NOMO-1 treated with dmso at 0.1 percent for 144 hours (cell line): ENCODE measurements around the gene MYH16.
"Not testable (repeated sequence)": the region's sequence is repeated elsewhere in the genome, so short reads cannot be mapped to it uniquely, and the experiment has no call there.

Experiments
- DNase-seq: peaks from one replicate; lab custom pipeline; 2025; ENCODE audit not compliant: unreplicated experiment; lab: John Stamatoyannopoulos, UW

Gene MYH16

GRCh38 chr7:99257675-99258074 is 15.0 kb upstream of the MYH16 start:
- DNase-seq = no peak

GRCh38 chr7:99258501-99258900 is 14.1 kb upstream of the MYH16 start:
- DNase-seq = no peak

GRCh38 chr7:99260395-99260794 is 12.2 kb upstream of the MYH16 start:
- DNase-seq = no peak

- DNase-seq = no peak
Measured at GRCh38 chr7:99261646-99262045, 11.0 kb upstream of the MYH16 start.

DNA sequence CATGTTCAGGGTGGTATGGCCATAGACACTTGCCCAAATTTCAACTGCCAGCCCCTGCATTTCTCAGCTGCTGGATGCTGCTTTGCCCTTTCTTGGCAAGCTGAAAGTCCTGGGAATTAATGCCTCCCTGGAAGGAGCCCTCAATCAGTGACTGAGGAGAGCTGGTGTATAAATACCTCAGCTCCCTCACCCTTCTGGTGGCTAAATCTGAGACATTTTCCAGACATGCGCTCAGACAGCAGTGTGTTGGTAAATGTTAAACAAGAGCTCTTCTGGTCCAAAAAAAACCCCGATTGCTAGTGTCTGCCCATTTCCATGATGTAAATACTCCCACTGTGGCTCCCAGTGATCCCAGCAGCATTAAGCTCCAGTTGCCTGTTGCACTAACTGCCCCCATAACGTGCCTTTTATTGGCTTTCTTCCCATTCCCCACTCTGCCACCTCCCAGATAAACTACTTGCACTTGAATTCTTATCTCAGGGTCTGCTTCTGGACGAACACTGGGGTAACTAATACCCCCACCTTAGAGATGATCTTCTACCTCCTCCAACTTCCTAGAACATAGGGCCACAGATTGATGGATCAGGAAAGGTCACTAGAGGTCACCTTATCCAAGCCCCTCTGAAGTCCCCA is 6.7 kb upstream of the MYH16 start:
- DNase-seq = no peak

DNA sequence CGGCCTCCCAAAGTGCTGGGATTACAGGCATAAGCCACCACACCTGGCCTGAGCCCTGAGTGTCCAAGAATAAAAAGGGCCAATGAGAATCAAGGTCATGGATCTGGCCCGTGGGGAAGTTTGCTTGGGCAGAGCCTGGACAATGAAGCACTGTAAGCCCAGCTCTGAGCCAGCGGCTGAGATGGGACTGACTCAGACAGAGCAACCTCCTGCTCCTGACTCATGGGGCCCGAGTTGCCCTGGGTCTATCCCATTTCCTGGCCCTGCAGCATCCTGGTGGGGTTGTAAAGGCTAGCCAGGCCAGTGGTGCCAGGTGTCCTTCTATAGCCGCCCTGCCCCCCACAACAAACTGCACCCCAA is 5.2 kb upstream of the MYH16 start:
- DNase-seq = no peak

- no peak for DNase-seq
Measured at GRCh38 chr7:99267841-99268576, 4.6 kb upstream of the MYH16 start.

DNA sequence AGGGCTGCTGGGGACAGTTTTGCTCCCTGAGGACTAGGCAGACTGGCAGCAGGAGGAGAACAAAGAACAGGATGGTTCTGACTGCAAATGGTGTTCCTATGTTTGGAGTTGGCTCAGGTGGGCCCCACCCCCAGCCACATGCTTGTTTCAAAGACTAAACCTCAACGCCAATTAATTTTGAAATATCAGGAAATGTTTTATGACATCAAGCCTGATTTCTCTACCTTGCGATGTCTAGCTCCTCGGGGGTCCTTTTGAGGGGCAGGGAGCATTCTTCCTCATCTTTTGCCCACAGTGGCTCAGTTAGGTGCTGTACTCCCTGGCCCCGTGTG is 4.1 kb upstream of the MYH16 start:
- no peak for DNase-seq

- no peak for DNase-seq
Measured at GRCh38 chr7:99270702-99271101, 1.9 kb upstream of the MYH16 start.

GRCh38 chr7:99273561-99273960 is 922 bp downstream of the MYH16 start:
- DNase-seq = not testable (repeated sequence)

DNA sequence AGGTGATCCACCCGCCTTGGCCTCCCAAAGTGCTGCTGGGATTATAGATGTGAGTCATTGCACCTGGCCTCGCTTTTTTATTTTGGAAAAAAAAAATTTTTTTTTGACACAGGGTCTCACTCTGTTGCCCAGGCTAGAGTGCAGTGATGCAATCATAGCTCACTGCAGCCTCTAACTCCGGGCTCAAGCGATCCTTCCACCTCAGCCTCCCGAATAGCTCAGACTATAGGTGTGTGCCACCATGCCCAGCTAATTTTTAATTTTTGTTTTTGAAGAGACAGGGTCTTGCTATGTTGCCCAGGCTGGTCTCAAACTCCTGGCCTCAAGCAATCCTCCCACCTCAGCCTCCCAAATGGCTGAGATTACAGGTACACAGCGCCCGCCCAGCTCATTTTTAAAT is 2.3 kb downstream of the MYH16 start:
- DNase-seq = not testable (repeated sequence)

DNA sequence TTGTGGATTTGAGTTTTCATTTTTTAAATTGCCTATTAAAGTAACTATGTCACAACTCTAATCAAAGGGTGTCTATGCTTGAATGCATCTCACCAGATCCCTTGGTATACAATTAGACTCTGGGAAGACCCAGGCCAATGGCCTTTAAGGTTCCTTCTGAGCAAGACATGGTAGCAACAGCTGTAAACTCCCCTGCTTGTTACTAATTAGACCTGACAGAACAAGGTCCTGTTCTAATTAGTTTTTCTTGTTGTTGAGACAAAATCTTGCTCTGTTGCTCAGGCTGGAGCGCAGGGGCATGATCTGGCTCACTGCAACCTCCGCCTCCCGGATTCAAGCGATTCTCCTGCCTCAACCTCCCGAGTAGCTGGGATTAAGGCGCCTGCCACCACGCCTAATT is 2.9 kb downstream of the MYH16 start:
- no peak for DNase-seq

DNA sequence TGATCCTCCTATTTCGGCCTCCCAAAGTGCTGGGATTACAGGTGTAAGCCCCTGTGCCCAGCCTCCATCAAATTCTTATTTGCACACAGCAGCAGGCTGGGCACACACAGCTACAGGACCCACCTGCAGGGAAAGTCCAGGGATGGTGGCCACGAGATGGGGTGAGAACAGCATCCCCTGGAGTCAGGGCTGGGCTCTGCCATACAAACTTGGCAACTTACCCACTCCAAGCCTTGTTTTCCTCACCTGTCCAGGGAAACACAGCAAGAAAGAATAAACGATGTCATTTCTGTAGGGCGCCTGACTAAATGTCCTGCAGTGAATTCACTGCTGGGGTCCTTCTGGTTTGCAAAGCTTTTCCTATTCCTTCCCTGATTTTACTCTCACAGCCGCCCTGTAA is 5.5 kb downstream of the MYH16 start:
- no peak for DNase-seq

DNA sequence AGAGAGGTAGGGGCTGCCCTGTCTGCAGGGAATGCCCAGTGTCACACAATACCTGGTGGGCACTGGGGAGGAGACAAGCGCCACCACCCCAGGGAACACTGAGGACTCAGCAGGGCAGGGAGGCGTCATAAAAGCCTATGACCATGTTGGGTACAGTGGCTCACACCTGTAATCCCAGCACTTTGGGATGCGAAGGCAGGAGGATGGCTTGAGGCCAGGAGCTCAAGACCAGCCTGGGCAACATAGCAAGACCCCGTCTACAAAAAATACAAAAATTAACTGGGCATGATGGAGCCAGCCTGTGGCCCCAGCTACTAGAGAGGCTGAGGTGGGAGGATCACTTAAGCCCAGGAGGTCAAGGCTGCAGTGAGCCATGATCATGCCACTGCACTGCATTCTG is 11.5 kb downstream of the MYH16 start:
- not testable (repeated sequence) for DNase-seq

DNA sequence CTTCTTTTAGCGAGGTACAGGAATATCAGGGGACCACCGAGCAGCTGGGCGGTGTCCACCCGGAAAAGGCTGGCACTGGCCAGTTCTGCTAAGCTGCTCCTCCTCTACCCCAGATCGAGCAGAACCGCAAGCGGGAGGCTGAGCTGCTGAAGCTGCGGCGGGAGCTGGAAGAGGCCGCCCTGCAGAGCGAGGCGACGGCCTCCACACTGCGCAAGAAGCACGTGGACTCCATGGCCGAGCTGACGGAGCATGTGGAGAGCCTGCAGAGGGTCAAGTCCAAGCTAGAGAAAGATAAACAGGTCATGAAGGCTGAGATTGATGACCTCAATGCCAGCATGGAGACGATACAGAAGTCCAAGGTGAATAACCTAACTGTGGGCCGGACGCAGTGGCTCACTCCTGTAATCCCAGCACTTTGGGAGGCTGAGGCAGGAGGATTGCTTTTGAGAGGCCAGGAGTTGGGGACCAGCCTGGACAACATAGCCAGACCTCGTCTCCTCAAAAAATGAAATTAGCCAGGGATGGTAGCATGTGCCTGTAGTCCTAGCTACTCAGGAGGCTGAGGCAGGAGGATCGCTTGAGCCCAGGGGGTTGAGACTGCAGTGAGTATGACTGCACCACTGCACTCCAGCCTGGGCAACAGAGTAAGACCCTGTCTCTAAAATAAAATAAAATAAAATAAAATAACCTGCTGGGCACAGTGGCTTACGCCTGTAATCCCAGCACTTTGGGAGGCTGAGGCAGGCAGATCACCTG is 15.3 kb downstream of the MYH16 start:
- no peak for DNase-seq

GRCh38 chr7:99289185-99289584 is 16.5 kb downstream of the MYH16 start:
- DNase-seq = no peak

DNA sequence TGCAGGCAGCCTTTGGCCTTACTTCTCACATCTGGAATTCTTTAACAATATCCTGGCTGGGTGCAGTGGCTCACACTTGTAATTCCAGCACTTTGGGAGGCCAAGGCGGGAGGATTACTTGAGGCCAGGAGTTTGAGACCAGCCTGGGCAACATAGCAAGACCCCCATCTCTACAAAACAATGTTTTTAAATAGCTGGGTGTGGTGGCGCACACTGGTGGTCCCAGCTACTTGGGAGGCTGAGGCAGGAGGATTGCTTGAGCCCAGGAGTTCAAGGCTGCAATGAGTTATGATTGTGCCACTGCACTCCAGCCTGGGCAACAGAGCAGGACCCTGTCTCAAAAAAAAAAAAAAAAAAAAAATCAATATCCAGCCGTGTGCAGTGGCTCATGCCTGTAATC is 17.5 kb downstream of the MYH16 start:
- not testable (repeated sequence) for DNase-seq

GRCh38 chr7:99290980-99291607 is 18.5 kb downstream of the MYH16 start:
- DNase-seq = no peak

GRCh38 chr7:99292127-99292526 is 19.5 kb downstream of the MYH16 start:
- no peak for DNase-seq

GRCh38 chr7:99293167-99293566 is 20.5 kb downstream of the MYH16 start:
- no peak for DNase-seq

GRCh38 chr7:99293650-99294049 is 21.0 kb downstream of the MYH16 start:
- DNase-seq = no peak

DNA sequence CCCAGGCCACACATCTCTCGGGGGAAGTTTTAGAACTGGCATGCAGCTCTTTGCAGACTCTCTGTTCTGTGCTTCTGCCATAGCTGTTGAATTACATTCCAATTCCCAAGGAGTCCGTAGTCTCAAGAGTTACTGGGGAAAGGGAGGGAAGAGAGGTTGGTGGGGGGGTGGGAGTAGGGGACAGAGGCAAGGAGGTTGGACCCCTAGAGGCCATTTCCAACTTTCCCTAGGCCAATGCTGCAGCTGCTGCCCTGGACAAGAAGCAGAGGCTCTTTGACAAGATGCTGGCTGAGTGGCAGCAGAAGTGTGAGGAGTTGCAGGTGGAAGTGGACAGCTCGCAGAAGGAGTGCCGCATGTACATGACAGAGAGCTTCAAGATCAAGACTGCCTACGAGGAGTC is 23.8 kb downstream of the MYH16 start:
- no peak for DNase-seq
